Endothelial cell of hepatic sinusoid (primary cell): ENCODE results near the gene CAMSAP2.

ENCODE experiments used
- in situ Hi-C: cut with HindIII; loops from 2 replicates; pipeline ENCODE4 v1.10.0; 2017; ENCODE audit warnings: low sequenced_read_pairs

CAMSAP2 gene

DNA sequence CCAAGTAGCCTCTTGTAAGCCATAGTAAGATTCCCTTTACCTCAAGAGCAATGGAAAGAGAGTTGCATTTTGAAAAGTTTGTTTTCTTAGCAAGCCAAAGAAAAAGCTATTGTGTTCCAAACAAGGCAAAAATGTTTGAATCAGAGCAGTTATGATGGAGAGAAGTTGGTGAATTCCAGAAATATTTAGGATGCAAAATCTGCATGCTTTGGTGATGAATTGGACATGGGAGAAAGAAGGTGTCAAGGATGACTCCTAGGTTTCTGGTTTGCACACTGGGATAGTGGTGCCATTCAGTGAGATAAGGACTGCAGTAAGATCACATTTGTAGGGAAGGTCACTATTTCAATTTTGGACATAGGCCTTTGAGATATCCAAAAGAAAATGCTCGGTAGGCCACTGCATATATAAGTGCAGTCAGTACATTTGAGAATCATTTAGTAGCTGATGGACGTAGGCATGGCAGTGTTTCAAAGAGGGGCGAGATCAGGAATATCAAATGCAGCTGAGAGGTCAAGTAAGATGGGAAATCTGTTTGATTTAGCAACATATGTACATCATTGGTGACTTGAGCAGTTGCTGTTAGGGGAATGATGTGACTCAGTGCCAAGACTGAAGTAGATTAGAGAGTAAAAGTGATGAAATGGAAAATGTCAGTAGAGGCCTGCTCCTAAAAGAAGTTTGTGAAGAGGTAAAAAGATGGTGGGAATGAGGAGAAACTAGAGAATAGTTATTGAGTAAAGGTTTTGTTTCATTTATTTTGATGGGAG lies 100.2 kb downstream of the CAMSAP2 start:
- in situ Hi-C loops: no loop called here

DNA sequence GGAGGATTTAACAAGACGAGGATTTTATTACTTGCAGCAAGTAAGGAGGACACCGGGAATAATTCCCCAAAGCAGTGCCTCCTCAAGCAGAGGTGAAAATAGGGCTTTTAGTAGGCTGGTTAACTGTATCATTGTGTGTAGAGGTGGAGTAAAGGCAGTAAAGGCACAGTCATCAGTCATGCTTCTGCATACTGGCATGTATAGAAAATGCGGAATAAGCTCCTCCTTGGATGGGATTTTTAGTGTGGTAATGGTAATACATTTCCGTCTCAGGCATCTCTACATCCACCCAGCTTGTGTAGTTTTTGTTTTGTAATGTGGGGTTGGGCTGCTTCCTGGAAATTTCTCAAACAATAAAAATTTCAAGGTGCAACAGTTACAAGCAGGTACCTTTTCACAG lies 106.7 kb downstream of the CAMSAP2 start:
- in situ Hi-C loops: no loop called here

DNA sequence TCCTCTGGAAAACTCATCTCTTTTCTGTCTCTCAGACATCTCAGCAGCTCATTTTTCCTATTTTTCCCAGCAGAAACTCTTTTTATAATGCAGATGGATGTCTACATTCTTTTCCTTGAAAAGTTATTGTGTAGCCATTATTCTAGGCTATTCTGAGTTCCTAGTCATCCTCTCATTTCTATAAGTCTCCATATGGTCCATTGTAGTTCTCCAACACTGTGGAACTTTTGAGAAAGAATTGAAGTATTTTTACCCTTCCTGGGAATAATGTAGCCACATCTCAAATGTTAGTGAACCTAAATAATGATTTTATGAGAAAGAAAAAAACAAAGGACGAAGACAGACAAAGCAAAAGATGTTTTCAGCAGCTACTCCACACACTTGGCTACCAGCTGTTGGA lies 107.7 kb downstream of the CAMSAP2 start:
- in situ Hi-C loops: no loop called here

DNA sequence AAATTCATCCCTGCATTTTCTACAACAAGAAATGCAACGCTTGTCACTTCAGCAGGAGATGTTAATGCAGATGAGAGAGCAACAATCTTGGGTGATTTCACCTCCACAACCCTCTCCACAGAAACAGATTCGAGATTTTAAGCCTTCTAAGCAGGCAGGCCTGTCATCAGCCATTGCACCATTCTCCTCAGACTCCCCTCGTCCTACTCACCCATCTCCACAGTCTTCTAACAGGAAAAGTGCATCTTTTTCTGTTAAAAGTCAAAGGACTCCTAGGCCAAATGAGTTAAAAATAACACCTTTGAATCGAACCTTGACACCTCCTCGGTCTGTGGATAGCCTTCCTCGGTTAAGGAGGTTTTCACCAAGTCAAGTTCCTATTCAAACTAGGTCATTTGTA lies 110.7 kb downstream of the CAMSAP2 start:
- in situ Hi-C loops: no loop called here

DNA sequence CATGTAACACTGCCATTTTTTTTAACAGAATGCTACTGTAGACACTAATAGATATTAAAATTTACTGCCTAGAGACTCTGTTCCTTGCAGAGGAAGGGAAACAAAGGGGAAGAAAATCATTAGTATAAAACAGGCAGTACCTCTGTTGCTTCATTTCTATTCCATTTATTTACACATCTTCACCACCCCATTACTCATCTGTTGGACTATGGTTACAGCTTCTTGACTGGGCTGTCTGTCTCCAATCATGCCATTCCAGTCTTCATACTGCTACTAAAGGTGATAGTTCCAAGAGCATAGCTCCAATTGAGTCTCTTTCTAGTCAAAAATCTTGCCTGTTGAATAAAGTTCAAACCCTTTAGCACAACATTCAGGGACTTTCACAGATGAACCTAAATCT lies 111.9 kb downstream of the CAMSAP2 start:
- in situ Hi-C loops: no loop called here

DNA sequence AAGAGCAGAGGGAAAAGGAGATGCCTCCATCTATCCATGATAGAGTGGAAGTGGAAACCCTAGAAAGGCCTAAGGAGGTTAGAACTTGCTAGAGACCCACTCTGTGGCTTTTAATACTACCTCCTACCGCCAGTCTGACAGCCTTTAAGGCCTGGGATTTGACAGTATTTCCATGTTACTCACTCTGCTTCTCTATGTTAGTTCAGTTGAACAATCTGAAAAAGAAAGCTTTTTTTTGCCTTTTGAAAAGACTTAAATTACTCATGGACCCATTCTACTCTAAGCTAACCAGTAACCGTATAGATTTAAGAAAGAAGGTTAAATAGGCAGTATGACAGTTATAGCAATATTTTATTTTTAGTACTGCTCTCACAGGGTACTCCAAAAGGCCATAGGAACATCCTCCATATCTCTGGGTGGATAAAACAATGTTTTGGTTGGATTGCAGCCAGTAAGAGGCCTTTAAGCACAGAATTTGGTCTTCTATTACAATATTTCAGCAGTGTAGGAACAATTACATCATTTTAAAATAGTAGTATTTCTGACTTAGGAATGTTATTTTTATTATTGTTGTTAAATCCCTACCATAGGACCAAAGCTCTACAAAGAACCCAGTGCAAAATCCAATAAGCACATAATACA lies 118.1 kb downstream of the CAMSAP2 start:
- in situ Hi-C loops: no loop called here

DNA sequence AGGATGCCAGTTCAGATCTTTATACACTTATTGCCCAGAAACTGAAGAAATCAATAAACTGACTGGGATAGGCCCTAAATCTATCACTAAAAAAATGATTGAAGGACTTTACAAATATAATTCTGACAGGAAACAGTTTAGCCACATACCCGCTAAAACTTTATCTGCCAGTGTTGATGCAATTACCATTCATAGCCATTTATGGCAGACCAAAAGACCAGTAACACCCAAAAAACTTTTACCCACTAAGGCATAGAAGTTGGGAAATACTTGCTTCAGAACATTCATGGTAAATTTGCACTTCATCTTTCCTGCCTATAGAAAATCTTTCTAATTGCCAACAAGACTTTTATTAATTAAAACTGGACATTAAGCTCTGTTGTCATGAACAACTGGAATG lies 119.1 kb downstream of the CAMSAP2 start:
- in situ Hi-C loops: no loop called here

DNA sequence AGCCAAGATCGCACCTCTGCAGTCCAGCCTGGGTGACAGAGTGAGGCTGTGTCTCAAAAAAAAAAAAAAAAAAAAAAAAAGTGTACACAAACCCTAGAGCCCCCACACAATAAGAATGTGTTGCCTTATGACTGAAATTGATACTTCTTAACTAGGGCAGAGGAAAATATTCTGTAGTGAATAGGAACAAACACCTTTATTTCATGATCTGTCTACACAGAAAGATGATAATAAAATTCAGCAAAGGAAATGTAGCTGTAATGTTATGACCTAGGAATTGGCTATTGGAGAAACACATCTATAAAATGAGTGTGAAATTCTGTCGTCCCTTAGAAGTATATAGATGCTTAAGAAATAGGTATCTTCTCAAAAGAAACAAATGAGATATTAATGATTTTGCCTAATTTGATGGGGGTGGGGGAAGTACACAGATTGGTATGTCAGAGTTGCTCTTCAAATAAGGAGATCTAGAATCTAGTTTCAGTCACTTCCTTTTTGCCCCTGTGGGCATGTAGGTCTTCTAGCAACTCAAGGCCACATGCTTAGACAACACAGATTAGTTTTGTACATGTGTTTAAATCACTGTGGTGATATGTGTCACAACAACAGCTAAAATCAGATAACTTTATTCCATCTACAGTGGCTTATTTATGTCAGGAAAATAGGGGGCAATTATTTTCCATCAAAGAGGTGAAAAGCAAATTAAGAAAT lies 123.4 kb downstream of the CAMSAP2 start:
- in situ Hi-C loops: no loop called here

DNA sequence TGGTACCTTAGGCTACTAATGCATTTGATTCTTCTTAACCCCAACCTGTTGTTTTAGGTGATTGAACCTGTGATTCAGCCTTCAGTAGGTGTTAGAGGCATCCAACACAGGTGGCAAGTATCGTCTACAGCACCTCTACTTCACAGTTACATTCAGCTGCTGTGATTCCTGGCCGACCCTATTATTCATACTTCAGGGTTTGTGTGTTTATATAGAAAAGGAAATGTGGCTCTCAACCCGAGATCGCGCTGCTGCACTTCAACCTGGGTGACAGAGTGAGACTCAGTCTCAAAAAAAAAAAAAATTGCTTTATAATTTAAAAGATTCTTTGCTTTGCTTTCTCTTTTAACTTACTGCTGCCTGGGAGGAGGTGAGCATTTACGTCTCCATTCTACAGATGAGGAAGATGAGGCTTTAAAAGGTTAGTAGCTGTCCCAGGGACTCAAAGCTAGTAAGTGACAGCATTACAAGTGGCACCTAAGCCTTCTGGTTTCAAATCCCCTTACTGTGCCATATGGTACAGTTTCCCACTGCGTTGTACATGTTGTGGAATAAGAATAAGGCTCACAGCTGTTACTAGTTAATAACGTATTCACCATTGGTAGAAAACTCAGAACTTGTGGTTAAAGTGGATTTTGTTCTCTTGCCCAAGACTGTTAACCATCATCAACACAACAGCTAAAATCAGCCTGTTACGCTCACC lies 124.2 kb downstream of the CAMSAP2 start:
- in situ Hi-C loops: no loop called here

DNA sequence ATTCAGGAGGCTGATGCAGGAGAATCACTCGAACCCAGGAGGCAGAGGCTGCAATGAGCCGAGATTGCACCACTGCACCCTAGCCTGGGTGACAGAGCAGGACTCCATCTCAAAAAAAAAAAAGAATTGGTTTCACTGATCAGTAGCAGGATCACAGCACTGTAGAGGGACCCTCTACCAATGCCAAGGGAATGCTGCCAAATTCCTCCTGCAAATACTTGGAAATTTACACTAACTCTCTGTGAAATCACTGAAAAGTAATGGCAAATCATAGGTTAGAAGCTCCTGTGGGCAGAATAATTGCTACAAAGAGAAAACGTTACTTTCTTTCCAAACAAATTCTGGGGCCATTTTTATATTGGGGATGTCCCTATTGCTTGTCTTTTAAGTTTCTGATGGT lies 127.4 kb downstream of the CAMSAP2 start:
- in situ Hi-C loops: no loop called here

DNA sequence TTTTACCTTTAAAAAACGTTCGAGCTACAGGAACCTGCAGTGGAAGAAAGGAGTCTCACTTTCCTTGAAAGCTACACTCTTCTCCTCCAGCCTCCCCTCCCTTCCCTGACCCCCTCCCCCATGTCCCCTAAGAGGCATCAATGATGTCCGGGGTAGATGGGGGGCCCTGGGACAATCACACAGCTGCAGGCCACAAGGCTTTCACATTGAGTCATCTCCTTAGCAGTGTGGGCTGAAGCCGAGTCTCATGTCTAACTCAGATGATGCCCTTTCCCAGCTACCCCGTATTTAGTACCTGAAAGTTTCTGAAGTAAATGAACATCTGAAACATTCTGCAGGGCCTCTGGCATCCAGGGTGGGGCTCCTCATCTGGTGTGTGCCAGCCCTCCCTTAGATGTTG lies 127.8 kb downstream of the CAMSAP2 start:
- in situ Hi-C loops: no loop called here

DNA sequence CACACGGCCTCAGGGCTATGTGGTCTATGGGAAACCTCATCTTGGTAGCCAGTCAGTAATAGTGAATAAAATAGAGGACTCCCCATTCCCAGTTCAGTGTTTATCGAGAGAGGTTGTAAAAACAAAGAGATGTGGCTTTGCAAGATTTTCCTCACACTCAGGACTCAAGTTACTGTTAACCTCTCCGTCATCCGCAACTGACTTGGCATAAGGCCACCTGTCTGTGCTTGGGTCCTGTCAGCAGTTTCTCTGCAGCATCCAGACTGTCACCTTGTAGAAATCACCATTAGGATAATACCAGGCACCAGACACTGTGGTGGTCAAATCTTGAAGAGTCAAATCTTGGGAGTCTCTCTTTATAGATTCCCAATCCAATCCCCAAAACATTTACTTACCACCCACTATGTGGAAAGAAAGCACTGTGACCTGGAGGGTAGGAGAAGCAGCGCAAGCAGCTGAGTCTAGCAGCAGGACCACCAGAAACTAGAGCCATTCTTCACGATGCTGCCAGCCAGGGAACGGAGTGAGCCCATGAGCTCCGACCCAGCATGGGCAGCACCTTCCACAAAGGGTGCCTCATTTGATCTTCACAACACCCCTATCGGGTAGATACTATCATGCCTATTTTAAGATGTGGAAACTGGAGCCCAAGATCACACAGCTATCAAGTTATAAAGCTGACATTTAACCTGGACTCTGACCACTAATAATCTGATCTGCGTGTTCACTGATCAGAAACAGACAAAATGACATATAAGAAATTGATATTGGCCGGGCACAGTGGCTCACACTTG lies 128.5 kb downstream of the CAMSAP2 start:
- in situ Hi-C loops: no loop called here

DNA sequence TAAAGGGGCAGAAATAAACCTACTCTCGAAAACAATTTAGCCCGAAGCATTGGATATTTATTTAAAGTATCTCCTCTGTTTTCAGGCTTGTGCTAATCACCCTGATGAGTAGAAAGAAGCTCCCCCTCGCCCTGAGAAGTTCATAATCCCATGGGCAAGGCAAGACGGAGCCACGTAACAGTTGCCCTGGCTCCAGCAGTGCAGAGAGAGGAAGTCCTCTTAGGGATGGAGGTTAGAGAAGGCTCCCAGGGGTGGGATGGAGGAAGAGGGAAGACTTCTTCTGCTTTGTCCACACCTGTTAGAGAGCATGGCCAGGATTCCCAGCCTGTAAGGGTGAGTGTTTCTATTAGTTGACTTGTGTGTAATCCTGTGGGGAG lies 130.7 kb downstream of the CAMSAP2 start:
- in situ Hi-C loops: no loop called here

DNA sequence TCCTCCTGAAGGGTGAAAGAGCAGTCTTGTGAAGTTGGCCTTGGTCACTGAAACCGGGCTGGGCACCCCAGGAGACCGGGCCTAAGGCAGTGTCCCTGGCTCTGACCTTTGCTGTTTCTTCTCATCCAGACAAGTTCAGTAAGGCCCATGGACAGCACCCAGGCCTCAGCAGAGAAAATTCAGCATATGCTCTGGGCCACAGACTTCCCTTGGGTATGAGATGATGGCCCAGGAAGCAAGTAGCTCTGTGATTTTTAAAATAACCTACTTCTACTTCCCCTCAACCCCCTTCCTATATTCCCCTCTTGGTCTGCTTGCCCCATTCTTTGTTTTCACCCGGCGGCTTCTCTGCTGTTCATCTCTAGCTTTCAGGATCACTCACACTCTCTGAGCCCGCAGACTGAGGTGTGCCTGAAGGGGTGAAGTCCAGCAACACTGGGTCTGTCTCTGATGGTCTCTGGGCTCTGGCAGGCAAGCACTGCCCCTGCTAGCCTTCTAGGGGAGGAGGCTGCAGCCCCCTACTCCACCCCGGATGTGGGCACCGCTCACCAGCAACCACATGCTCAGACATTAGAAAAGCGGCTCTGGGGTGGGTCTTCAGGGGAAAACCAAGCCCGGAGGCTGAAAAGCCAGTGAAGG lies 131.2 kb downstream of the CAMSAP2 start:
- in situ Hi-C loops: no loop called here

DNA sequence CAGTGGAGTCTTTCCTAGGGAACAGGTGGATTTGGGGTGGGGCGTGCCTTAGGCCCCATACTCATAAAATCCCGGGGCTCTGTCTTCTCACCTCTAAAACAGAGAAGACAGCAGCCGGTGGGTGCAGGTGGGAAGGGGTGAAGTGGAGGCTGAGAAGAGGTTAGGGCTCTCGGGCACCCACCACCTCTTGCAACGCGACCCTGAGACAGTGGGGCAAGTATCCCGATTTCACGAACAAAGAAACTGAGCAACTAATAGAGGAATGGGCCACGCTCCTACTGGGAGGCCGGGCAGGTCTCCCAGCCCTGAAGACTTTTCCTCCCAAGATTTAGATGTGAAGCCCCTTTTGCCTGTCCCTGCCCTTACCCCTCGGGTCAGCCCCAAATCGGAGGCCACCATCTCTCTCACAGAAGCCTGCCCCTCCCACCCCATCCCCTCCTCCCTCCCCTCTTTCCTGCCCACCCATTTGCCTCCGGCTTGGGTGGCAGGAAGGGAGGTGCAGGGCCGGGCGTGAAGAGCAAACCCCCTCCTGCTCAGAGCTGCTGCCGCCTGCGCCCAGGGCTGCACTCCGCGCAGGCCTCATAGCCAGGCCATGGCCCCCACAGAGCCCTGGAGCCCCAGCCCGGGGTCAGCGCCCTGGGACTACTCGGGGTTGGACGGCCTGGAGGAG lies 133.9 kb downstream of the CAMSAP2 start, which contains the start of gene GPR25:
Gene GPR25 (plus strand): TSS at position 536 of the 670 bp plus-strand sequence. CDS start 57 bp downstream, at position 593.
- in situ Hi-C loops: no loop called here

DNA sequence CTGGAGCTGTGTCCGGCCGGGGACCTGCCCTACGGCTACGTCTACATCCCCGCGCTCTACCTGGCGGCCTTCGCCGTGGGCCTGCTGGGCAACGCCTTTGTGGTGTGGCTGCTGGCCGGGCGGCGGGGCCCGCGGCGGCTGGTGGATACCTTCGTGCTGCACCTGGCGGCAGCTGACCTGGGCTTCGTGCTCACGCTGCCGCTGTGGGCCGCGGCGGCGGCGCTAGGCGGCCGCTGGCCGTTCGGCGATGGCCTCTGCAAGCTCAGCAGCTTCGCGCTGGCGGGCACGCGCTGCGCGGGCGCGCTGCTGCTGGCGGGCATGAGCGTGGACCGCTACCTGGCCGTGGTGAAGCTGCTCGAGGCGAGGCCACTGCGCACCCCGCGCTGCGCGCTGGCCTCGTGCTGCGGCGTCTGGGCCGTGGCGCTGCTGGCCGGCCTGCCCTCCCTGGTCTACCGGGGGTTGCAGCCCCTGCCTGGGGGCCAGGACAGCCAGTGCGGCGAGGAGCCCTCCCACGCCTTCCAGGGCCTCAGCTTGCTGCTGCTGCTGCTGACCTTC lies 134.5 kb downstream of the CAMSAP2 start:
- in situ Hi-C loops: no loop called here

DNA sequence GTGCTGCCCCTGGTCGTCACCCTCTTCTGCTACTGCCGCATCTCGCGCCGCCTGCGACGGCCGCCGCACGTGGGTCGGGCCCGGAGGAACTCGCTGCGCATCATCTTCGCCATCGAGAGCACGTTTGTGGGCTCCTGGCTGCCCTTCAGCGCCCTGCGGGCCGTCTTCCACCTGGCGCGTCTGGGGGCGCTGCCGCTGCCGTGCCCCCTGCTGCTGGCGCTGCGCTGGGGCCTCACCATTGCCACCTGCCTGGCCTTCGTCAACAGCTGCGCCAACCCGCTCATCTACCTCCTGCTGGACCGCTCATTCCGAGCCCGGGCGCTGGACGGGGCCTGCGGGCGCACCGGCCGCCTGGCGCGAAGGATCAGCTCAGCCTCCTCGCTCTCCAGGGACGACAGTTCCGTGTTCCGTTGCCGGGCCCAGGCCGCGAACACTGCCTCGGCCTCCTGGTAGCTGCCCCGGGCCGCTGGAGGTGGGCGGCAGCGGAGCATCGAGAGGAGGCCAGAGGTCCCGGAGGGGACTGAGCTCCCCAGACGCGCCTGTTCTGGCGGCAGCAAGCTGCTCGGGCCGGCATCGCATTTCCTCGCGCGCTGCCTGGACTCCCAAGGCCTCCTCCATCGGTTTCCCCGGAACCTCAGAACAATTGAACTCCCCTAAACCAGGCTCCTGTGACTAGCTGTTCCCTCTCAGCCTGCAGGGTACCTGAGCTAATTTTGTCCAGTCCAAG lies 135.1 kb downstream of the CAMSAP2 start:
- in situ Hi-C loops: no loop called here

DNA sequence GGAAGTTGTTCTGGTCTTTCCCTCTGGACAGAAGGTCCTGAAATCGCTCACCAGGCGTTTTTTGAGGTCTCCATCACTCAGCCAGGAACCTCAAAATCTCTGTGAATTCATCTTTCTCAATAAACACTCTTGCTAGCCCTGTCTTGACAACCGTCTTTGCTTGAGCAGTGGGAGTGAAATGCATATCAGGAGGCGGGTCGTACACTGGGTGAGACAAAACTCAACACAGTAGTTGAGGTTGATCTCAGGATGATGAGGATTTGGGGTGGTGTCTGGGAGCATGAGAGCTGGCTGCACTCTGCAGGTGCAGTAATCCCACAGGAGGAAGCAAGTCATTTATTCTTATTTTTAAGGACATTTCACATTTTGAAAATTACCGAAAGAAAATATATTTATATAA lies 136.0 kb downstream of the CAMSAP2 start:
- in situ Hi-C loops: loop anchor here (5.0 kb wide), 1 partner anchor 48 kb away; no protein-coding TSS in a partner anchor
